Suprapubic skin (tissue), 3 donors: ENCODE data around the gene CACNA1H.

Experiments used
- POLR2A ChIP-seq, 2 donors: fragments of 450-650 bp; IDR thresholded peaks; one replicate each; pipeline ENCODE4 v1.6.1; 2017; ENCODE audit warnings: antibody characterized with exemption in 2 of 2, mild to moderate bottlenecking in 2 of 2, moderate library complexity in 2 of 2
- TF ChIP-seq, protein P1 (sequence below), 2 donors: fragments of 200-600 bp in 1 of 2; fragments of 450-650 bp in 1 of 2; sonication (generic) in 1 of 2; IDR thresholded peaks; one replicate each; pipeline ENCODE4 v1.5.1; 2016 to 2019; ENCODE audit warnings: antibody characterized with exemption in 2 of 2, mild to moderate bottlenecking in 1 of 2, moderate library complexity in 1 of 2

DNA sequence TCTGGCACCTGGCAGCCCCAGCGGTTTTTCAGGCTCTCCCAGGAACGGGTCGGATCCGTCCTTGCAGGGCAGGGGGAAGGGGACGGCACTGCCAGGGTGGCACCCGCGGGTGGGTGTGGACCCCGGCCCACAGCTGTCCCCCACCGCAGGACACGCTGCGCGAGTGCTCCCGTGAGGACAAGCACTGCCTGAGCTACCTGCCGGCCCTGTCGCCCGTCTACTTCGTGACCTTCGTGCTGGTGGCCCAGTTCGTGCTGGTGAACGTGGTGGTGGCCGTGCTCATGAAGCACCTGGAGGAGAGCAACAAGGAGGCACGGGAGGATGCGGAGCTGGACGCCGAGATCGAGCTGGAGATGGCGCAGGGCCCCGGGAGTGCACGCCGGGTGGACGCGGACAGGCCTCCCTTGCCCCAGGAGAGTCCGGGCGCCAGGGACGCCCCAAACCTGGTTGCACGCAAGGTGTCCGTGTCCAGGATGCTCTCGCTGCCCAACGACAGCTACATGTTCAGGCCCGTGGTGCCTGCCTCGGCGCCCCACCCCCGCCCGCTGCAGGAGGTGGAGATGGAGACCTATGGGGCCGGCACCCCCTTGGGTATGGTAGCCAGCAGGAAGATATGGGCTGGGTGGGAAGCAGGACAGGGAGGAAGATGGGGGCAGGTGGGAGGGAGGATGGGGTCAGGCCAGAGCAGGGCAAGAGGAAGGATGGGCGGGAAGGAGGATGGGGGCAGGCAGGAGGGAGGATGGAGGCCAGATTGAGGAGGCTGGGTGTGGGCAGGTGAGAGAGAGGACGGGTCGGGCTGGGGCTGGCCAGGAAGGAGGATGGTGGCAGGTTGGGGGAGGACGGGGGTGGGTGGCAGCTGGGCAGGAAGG is 65.4 kb downstream of the CACNA1H start:
- TF ChIP-seq POLR2A (IDR thresholded peaks at IDR 0.05) = no peak
- TF ChIP-seq, protein P1, sequence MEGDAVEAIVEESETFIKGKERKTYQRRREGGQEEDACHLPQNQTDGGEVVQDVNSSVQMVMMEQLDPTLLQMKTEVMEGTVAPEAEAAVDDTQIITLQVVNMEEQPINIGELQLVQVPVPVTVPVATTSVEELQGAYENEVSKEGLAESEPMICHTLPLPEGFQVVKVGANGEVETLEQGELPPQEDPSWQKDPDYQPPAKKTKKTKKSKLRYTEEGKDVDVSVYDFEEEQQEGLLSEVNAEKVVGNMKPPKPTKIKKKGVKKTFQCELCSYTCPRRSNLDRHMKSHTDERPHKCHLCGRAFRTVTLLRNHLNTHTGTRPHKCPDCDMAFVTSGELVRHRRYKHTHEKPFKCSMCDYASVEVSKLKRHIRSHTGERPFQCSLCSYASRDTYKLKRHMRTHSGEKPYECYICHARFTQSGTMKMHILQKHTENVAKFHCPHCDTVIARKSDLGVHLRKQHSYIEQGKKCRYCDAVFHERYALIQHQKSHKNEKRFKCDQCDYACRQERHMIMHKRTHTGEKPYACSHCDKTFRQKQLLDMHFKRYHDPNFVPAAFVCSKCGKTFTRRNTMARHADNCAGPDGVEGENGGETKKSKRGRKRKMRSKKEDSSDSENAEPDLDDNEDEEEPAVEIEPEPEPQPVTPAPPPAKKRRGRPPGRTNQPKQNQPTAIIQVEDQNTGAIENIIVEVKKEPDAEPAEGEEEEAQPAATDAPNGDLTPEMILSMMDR (IDR thresholded peaks at IDR 0.05) = no peak
